Fibroblast of mammary gland (primary cell): Measurements from ENCODE around the gene EFCAB13.
"Not testable (repeated sequence)": the region's sequence is repeated elsewhere in the genome, so short reads cannot be mapped to it uniquely, and the experiment has no call there.

ENCODE experiments used
- DNase-seq: peaks from one replicate; pipeline ENCODE4 v3.0.0-alpha.2; 2010; ENCODE audit warnings: low read depth
- H3K4me3 ChIP-seq: 2 replicates; pipeline ENCODE4 v1.5.1; 2011; ENCODE audit warnings: low read depth, mild to moderate bottlenecking, low read length, moderate library complexity; ENCODE audit not compliant: control insufficient read depth
- TF ChIP-seq, protein P1 (sequence below): conservative IDR thresholded peaks from 2 replicates; pipeline ENCODE4 v1.5.1; 2011; ENCODE audit warnings: low read depth, low read length, inconsistent platforms; ENCODE audit not compliant: control insufficient read depth, insufficient read depth

EFCAB13 gene

GRCh38 chr17:47470836-47471235 is 147.1 kb downstream of the EFCAB13 start:
- TF ChIP-seq, protein P1, sequence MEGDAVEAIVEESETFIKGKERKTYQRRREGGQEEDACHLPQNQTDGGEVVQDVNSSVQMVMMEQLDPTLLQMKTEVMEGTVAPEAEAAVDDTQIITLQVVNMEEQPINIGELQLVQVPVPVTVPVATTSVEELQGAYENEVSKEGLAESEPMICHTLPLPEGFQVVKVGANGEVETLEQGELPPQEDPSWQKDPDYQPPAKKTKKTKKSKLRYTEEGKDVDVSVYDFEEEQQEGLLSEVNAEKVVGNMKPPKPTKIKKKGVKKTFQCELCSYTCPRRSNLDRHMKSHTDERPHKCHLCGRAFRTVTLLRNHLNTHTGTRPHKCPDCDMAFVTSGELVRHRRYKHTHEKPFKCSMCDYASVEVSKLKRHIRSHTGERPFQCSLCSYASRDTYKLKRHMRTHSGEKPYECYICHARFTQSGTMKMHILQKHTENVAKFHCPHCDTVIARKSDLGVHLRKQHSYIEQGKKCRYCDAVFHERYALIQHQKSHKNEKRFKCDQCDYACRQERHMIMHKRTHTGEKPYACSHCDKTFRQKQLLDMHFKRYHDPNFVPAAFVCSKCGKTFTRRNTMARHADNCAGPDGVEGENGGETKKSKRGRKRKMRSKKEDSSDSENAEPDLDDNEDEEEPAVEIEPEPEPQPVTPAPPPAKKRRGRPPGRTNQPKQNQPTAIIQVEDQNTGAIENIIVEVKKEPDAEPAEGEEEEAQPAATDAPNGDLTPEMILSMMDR = no peak
- no peak overlapping the region for H3K4me3 ChIP-seq
- no peak for DNase-seq

DNA sequence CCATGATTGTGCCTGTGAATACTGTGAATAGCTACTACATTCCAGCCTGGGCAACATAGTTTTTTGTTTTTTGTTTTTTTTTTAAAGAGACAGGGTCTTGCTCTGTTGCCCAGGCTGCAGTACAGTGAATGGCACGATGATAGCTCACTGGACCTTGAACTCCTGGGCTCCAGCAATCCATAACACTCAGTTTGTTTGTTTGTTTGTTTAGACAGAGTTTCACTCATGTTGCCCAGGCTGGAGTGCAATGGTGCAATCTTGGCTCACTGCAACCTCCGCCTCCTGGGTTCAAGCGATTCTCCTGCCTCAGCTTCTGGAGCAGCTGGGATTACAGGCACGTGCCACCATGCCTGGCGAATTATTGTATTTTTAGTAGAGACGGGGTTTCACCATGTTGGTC is 148.3 kb downstream of the EFCAB13 start:
- not testable (repeated sequence) for DNase-seq, H3K4me3 ChIP-seq
